Effector CD8-positive, alpha-beta T cell (primary cell): ENCODE data around the gene GSE1.
A peak's percentile ranks its signal among the peaks of the same experiment; 100 is the strongest.

ENCODE experiments used
- DNase-seq: peaks from one replicate; lab custom pipeline; 2025; lab: John Stamatoyannopoulos, UW

Gene GSE1

DNA sequence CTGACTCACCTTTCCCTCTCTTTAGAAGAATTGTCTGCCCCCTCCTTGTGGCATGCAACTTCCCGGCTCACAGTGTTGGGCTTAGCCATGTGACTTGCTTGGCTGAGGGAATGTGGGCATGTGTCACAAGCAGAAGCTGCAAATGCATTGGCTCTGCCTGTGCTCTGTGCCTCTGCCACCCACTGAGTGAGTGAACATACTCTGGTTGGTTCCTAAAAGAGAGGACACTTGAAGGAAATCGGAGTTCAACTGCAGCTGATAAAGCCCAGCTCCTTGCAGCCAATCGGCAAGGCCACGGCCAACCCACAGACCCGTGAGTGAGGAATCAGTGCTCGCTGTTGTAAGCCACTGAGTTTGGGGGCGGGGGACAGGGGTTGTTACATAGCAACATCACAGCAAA is 86.5 kb downstream of the GSE1 start:
- no peak for DNase-seq

DNA sequence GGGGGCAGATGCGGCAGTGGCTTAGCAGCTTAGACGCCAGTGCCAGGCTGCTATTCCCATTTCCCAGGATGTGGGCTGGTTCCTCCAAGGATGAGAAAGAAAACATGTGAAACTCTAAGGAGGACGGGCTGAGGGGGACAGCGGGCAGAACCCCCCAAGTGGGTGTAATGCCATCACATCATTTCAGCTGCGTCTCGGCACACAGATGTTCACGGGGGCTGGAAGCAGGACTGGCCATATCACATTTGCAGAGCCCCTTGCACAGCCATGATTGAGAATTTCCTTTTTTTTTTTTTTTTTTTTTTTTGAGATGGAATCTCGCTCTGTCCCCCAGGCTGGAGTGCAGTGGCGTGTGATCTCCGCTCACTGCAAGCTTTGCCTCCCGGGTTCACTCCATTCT is 90.9 kb downstream of the GSE1 start:
- no peak for DNase-seq

DNA sequence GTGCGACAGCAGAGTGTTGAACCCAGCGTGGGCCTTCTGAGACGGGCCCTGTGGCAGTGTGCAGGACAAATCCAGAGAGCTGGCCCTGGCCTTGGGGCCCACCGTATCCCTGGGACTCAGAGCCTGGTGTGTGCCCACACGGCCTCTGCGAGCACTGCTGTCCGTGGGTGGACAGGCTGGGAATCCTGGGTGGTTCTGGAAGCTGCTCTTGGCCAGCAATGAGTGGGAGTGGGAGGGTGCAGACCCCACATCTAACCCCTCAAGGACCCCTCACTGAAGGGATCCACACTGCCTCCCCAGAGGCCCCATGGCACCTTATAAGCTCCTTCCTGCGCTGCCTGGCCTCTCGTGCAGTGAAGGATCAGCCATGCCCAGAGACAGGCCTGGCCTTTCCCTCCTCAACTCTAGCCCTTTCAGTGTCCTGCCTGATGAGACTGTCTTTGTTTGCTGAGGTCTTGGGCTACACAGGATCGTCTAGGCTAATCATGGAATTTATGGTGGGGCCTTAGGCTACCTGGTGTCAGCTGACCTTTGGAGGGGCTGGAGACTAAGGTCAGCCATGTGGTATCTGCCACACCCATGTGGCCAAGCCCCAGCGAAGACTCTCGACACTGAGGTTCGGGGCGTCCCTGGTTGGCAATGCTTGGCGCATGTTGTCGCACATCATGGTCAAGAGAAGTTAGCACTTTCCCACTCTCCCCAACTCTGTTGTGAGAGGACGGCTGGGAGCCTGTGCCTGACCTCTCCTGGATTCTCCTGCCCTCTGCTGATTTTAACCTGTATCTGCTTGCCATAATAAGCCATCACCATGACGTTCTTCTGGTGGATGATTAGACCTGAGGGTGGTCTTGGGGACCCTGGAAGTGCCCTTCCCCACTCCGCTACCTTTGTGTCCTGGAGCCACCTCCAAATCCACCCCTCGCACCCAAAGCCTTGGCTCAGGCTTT is 92.1 kb downstream of the GSE1 start:
- DNase-seq = no peak

DNA sequence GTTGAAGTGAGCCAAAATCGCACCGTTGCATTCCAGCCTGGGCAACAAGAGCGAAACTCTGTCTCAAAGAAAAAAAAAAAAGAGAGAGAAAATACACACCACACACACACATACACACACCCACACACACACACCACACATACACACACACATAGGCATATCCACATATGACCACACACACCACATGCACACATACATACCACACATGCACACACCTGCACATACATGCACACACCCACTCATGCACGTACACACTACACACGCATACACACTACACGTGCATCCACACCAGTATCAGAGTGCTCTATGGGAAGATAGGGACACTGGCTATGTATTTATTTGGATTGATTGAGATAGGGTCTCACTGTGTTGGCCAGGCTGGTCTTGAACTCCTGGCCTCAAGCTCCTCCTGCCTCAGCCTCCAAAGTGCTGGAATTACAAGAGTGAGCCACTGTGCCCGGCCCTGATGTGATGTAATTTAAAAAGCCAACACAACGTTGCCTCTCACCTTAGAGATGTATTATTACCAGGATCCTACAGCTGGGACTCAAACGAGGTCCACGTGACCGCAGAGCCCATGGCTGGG is 93.4 kb downstream of the GSE1 start:
- no peak for DNase-seq

DNA sequence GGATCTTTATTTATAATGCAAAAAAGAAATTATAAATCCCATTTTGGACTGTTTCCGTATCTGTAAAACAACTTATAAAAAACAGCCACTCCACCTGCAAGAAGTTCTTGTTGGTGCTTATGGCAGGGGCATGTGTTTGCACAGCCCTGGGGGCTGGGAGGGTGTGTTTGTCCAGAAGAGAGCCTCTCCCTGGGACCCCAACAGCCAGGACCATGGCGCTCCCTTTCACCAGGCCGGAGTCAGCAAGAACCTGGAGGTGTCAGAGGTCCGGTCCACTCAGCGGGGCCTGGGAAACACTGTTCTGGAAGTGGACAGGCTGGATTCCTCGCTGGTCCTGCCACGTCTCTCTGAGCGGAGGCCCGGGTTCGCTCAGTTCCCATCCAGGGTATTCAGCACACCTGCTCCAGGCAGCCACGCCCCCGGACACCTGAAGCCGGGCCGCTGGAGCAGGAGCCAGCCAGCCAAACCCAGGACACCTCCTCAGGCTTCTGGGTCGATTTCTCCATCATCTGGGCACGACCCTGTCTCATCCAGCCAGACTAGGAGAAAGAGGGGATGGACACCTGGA is 94.5 kb downstream of the GSE1 start:
- no peak for DNase-seq

DNA sequence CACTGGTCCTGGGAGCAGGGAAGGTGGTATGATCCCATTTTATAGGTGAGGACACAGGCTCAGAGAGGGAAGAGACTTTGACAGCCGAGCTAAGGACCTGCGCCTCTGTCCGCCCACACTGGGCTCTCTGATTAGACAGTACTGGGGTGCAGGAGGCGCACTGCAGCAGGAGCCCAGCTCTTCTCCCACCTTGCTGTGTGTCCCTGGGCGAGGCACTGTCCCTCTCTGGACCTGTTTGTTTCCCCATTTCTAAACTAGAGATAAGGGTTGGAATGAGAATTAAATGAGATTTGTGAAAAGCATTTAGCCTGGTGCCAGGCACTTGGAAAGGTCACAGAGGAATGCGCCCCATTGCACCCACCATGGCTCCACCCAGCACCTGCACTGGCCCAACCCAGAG is 95.2 kb downstream of the GSE1 start:
- DNase-seq = no peak

DNA sequence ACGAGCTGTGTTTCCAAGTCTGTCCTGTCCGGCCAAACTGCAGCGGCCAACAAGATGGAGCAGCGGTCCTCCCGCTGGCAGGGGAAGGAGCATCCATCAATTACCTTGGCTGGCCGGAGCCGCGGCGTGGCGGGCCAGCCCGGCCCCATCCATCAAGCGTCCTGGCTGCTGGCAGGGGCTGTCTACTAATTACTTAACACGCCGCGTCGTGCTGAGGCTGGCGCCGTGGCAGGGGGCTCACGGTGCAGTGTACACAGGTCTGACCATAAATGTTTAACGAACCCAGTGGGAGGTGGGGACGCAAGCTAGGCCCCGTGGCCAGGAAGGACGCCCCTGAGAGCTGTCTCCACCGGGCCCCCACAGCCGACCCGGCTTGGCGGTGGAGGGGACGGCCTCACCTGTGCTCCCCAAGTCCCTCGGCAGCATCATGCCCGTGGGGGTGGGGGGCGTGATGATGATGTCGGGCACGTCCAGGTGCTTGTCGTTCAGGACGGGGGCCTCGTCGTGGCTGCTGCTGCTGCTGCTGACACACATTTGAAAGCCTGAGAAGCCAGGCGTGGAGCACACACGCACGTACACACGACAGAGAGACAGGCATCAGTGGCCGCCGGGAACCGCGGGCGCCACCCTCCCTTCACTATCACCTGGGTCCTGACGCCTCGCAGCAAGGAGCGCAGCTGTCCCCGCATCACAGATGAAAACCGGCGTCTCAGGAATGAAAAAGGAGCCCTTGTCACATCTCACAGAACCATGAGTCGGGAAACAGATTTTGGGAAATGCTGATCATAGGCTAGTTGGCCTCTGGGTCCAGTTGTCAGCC is 96.9 kb downstream of the GSE1 start:
- no peak for DNase-seq

DNA sequence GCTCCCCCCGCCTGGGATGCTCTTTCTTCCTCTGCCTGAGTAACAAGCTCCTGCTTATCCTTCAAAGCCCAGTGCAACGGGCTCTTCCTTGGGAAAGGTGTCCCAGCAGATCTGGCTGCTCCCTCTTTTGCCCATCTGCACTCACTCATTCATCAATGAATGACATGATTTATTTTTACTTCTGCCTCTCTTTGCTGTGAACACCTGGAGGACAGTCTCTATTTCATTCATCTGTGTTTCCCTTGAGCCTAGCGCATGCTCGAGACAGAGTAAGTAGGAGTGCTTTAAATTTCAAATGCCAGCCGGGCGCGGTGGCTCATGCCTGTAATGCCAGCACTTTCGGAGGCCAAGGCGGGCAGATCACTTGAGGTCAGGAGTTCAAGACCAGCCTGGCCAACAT is 97.6 kb downstream of the GSE1 start:
- DNase-seq = no peak

DNA sequence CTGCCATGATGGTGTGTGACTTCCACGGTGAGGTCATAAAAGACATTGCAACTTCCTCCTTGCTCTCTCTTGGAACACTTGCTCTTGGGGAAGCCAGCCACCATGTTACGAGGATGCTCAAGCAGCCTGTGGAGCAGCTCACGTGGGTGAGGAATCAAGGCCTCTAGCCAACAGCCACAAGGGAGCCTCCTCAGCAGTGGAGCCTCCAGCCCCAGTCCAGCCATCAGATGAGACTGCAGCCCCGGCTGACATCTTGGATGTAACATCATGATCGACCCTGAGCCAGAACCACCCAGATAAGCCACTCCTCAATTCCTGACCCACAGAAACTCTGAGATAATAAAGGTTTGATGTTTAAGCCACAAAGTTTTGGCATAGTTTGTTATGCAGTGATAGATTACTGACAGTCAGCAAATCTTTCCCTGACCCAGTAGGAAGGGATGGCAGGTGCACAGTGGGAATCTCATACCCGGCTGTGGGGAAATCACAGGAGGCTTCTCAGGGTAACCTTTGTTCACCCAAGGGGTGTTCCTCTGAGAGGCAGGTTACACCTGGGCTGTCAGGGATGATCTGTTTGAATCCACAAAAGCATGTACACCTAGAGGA is 99.0 kb downstream of the GSE1 start:
- DNase-seq = no peak

DNA sequence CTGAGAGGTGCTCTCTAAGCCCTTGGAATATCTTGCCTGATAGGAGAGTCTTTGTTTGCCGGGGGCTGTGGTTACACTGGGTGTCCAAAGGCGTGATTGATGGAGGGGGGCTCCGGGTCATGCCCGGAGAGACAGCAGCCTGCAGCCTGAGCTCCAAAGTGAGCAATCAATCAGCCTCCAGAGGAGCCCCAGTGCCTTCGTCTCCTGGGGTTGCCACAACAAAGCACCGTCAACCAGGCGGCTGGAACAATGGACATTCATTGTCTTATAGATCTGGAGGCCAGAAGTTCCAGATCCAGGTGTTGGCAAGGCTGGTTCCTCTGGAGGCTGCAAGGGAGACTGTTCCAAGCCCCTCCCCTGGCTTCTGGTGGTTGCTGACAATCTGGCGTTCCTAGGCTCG is 99.7 kb downstream of the GSE1 start:
- no peak for DNase-seq

DNA sequence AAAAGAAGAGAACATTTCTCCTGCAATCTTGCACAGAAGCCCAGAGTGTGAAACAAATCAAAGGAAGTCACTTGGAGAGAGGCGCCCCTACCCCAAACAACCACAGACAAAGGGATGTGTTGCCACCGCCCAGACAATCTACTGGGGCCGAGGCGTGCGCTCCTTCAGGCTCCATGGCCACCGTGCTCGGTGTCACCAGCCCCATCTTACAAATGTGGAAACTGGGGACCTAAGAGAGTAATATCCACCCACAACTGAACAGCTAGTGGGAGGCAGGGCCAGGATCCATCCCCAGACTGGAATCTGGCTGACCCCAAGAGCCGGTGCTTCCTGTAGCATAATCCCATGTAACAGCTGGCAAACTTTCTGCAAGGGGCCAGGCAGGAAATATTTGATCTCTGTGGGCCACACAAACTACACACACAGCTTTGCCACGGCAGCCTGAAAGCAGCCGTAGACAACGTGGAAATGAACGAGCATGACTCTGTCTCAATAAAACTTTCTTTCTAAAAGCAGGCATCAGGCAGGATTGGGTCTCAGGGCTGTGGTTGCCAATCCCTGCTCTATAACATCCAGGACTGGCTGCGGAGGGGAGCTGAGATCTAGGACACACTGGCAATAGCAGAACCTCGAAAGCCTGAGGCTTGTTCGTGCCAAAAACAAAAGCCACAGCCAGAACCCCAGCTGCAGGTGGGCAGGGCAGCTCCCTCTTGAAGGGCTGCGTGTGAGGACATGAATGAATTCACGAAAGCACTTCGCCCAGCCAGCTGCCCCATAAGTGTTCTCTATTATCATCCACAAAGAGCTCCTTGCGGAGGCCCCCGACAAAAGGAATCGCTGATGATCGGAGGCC is 102.3 kb downstream of the GSE1 start:
- no peak for DNase-seq

DNA sequence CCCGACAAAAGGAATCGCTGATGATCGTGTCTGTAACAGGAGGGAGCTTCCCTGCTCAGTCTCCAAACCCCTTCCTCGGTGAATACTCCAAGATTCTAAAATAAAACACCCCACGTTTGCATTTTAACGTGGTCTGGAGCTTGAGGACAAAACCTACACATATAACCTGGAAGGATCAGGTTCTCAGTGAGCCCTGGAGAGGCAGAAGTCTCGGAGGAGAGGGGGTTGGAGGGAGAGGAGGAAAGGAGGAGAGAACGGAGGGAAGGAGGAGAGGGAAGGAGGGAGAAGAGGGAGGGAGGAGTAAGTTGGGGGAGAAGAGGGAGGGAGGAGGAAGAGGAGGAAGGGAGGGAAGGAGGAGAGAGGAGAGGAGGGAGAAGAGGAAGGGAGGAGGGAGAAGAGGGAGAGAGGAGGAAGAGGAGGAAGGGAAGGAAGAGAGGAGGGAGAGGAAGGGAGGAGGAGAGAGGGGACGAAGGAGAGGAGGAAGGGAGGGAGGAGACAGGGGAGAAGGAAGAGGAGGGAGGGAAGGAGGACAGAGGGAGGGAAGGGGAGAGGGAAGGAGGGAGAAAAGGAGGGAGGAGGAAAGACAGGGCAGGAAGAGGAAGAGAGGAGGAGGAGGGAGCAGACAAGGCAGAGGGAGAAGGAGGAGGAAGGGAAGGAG is 103.0 kb downstream of the GSE1 start:
- DNase-seq = no peak

DNA sequence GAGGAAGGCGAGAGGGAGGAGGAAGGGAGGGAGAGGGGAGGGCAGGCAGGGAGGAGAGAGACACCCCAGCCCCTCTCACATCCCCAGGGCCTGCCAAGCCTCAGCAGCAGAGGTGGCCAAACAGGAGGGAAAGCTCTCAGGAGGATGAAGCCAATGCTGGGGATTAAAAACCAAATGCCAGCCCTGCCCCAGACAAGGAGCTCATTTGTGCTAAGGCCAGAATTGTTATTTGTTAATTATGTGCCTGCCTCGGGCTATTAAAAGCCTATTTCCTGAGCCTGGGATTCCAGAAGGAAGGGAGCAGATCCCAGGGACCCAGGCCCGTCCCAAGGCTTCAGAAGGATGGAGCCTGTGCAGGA is 103.5 kb downstream of the GSE1 start:
- DNase-seq = no peak

DNA sequence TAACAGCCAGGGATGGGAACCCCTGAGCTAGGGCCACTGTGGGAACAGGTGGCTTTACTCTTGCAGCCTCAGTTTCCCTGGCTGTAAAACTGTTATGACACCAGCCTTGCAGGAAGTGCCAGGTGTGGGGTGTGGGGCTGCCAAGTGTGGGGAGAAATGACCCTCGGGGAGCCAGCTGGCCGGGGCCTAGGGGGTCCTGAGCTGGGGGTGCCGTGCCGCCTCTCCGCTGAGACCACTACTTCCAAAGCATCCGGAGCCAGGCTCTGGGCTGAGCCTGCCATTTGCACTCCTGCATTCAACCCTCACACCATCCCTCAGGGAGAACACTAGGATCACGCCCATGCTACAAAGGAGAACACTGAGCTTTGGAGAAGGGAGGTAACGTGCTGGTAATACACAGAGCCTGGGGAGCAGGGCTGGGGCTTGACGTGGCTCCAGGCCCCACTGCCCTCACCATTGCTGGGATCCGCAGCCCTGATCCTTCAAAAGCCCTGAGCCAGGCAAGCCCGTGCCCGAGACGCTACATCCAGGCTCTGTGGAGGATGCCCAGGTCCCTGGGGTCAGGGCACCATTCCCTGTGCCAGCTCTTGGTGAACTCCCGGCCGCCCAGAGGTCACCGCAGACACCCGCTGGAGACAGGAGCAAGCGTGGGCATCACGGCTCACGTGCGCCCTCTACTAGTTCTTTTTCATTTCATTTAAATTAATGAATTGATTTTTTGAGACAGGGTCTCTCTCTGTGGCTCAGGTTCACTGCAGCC is 104.5 kb downstream of the GSE1 start:
- peak; percentile 21 for DNase-seq

DNA sequence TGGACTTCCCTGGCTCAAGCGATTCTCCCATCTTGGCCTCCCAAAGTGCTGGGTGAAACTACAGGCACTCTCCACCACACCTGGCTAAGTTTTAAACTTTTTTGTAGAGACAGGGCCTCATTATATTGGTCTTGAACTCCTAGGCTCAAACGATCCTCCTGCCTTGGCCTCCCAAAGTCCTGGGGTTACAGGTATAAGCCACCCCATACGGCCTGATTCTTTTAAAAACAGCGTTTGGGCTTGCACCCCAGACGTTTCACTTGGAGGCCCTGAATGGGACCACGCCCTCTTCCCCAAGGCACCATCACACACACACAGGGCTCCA is 105.0 kb downstream of the GSE1 start:
- DNase-seq = no peak

DNA sequence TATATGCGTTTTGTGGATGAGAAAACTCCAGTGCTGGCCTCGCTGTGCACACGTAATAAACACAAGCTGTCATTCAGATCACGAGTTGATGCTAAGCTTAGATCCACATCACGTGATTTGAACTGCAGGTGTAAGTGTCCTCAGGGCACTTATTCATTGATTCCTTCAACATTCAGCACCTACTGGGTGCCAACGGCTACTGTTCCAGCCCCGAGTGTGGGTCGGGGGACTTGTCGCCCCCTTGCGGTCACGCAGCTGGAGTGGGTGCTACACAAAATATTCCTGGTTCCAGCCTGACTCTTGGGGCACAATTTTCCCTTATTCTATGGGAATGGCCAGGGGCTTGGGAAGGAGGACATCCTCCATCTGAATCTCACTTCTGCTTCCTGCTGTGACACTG is 105.6 kb downstream of the GSE1 start:
- DNase-seq = no peak

DNA sequence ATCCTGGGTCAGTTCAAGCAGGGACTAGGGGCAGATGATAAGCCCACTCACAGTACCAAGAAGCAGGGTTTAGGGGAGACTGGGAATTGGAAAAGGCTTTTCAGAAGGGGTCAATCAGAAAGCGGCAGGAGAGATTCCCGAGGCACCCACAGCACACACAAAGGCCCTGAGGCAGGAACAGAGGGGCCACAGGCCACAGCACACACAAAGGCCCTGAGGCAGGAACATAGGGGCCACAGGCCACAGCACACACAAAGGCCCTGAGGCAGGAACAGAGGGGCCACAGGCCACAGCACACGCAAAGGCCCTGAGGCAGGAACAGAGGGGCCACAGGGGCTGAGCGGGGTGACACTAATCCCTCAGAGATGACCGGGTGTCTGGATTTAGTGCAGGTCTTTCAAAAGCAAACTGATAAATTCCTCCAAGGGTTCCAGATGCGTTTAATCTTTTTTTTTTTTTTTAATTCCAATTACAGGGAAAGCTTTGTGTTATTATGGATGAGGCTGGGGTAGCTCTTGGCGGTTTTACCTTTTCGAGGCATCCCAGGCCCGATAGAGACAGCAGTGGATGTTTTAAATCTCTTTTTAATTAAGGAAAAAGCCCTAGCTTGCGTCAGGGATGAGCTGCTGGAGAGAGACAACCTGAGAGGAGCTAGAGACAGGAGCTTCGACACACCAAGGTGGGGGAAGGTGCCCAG is 106.6 kb downstream of the GSE1 start:
- no peak for DNase-seq

DNA sequence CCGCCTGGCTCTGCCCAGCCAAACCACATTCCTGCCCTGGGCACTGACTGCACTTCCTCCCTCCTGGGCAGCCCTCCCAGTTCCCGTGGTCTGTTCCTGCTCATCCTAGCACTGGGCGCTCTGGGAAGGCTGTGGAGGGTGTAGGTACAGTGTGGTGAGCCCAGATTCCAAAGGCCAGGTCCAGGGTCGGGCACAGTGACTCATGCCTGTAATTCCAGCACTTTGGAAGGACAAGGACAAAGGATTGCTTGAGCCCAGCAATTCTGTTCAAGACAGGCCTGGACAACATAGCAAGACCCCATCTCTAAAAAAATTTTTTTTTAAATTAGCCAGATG is 107.1 kb downstream of the GSE1 start:
- no peak for DNase-seq

DNA sequence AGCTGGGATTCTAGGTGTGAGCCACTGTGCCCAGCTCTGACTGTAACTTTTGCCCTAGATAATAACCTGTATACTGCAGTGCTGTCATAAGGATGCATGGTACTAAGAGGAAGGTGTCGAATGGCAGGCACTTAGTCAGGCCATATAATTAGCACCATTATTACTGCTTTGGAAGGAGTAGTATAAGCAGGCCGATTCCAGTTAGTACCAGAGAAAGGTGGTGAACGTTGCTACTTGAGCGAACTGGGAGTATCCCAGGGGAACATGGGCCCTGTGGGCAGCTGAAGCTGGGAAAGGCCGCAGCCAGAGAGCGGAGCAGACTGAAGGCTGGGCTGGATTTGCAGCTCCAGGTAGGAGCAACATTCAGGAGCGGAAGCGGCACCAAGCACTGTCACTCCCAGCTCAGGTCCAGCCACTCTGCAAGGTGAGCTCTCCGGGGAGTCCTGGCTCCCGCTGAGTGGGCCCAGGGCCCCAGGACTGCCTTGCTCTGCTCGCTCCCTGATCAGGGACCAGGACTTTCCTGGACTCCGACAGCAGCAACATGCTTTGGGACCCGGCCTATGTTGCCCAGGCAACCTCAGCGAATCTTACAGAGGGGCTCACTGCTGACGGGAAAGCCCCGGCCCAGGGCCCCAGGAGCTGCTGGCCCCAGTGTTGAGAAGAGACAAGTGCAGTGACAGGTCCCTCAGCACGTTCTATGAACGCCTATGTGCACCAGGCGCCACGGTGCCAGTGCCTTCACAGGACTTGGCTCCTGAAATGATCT is 109.2 kb downstream of the GSE1 start:
- DNase-seq = no peak
